AG08396 (cell line): ENCODE data around the gene CPPED1.
"Not testable (repeated sequence)": the region's sequence is repeated elsewhere in the genome, so short reads cannot be mapped to it uniquely, and the experiment has no call there.

Experiments used
- DNase-seq: peaks from one replicate; pipeline ENCODE4 v3.0.0; 2012; ENCODE audit warnings: low spot score, mixed read lengths

The CPPED1 gene

DNA sequence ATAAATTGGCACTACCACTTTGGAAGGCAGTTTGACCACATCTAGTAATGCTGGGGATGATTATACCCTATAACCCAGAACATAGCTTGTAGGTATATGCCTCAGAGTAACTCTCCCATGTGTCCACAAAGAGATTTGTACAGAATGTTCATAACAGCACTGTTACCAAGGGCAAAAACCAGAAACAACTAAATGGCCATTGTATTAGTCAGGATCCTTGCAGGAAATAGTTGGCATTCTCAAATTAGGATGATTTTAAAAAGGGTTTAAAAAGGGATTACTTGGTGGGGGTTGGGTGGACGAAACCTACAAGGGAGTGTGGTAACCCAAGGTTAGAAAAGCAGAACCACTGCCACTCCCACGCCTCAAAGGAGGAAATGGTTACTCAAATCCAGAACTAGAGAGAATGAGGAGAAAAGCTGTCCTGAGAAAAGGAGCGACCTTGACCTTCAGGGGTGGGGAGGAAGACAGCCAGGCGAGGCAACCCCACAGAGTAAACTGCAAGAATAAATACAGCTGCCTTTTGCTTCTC, 2.1 kb downstream of the CPPED1 start:
- peak; percentile 32 for DNase-seq

DNA sequence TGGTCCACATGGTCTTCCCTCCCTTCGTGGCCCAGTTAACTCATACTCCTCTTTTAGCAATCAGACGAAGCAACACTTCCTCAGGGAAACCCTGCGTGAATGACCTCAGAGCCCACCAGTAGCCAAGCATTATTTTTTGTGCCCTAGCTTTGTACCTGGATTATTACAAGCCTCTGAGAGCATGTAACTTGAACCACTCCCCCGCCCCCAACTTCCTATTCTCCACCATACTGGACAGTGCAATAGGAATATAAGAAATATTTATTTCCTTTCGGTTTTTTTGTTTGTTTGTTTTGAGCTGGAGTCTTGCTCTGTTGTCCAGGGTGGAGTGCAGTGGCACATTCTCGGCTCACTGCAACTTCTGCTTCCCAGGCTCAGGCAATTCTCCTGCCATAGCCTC, 2.9 kb downstream of the CPPED1 start:
- no peak for DNase-seq

DNA sequence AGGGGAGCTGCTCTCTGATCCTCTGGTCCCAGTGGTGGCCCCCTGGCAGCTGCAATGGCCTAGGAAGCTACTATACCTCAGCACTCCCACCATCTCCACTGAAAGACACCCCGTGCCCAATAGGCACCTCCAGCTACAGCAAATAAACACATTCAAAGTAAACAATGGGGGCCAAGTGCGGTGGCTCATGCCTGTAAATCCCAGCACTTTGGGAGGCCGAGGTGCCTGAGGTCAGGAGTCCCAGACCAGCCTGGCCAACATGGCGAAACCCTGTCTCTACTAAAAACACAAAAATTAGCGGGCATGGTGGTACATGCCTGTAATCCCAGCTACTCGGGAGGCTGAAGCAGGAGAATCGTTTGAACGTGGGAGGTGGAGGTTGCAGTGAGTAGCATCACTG, 3.7 kb downstream of the CPPED1 start:
- DNase-seq, result not testable (repeated sequence)

DNA sequence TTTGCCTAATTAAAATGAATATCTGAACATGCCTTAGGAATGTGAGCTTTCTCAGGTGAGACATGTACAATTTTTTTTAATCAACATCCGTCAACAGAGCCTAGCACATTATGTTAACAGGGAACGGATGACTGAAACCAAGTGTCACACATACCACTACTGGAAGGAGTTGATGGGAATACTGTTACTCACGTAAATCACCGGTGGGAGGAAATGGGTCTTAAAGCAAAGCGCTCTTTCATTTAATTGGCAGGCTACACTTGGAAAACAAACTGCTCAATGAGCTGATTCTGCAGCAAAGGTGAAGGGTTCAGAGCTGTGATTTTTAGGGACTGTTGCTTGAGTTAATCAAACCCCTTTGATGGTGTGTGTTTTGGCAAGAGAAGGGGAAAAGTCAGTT, 4.8 kb downstream of the CPPED1 start:
- no peak for DNase-seq

DNA sequence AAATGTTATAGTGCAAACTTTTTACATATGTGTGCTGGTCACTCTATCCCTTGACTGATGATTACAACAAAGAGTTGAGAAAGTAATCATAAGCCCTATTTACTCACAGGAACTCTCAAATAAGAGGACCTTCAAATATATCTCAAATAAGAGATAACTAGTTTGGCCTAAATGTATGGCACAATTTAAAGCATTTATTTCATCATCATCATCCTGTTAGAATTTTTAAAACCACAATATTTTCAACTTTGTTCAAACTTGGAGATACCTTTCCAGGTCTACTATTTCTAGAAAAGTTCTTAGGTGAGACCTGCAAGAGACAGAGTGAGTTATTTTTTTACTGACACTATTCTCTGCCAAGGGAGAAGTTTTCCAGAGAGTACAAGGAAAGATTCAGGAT, 5.5 kb downstream of the CPPED1 start:
- no peak for DNase-seq

DNA sequence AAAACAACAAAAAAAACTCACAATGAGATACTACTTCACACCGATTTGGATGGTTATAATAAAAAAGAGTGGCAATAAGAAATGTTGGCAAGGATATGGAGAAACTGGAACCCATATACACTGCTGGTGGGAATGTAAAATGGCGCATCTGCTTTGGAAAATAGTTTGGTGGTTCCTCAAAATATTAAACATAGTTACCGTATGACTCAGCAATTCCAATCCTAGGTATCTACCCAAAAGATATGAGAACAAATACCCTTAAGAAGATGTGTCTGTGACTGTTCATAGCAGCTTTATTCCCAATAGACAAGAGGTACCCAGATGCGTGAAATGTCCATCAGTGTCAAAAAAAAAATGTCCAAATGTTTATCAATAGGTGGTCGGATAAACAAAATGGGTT, 7.2 kb downstream of the CPPED1 start:
- no peak for DNase-seq

DNA sequence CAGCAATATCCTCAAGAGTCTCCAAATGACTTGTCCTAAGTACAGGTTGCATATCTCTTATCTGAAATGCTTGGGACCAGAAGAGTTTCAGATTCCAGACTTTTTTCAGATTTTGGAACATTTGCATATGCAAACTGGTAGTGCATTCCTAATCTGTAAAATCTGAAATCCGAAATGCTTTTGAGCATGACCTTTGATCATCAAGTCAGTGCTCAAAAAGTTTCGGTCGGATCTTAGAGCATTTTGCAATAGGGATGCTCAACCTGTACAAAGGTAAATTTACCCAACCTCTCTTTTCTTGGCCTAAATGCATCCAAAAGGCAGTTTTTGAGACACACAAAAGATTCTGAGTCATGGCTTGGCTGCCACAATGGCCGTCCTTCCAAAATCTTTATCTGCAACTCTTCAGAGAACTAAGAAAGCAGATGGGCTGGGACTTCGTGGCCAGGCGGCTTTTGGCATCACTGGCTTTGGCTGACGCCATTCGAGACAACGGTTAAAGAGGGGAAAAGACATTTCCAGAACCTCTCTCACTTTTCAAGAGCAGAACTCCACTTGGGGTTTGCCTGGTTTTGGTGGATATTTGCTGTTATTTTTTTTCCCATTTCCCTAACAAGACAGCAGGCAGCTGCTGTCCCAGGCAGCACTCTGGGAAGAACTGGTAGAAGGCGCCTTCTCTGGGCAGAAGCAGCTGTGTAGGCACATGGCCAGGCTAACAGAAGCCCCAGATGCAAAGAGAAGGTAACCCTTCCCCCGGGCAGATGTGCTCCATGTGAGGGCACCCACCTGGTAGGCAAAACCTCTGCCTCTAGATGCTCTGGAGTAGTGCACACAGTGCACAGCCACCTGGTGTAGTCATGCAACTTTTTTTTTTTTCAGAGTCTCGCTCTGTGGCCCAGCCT, 8.9 kb downstream of the CPPED1 start:
- DNase-seq, result no peak

DNA sequence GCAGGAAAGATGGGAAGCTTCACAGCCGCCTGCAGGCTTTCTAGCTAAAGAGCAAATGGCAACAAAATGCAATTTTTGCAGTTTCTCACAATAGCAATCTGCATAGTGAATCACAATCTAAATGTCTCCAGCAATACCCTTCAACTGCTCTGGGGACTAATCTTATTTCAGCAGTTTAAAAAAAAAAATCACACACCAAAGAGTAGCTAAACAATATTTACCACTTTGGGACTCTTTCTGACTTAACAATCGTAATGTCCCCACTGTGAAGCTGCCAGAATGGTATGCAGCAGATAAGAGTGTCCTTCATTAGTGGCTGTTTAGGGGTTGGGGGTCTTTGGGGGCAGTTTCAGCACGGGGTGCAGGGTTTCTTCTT, 9.8 kb downstream of the CPPED1 start:
- no peak for DNase-seq

DNA sequence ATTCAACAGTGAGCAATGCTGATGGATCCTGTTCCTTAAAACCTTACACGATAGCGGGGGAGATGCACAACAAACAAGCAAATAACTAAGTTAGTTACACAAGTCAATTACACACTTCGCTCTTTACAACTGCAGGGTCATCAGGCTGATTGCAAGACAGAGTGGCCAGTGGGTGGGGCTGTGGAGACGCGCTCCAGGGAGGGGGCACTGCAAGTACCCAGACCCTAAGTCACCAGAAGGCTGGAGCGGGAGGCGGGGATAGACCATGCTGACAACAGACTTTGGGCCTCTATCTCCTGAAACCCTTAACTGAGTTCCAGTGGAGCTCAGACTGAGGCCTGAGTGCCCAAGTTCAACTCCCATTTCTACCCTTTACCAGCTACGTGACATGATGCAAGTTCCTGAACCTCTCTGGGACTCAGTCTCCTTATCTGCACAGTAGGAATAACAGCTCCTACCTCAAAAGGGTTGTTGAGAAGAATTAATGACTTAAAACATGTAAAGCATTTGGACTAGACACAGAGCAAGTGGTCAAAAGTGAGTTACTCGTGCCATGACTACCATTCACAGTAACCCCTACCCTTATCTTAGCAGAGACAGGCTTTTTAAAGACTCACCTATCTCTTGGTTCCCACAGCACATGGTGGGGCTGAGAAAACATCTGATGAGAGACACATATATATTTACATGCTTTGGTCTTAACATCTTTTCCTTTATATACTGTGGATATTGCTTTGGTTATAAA, 10.4 kb downstream of the CPPED1 start:
- no peak for DNase-seq

DNA sequence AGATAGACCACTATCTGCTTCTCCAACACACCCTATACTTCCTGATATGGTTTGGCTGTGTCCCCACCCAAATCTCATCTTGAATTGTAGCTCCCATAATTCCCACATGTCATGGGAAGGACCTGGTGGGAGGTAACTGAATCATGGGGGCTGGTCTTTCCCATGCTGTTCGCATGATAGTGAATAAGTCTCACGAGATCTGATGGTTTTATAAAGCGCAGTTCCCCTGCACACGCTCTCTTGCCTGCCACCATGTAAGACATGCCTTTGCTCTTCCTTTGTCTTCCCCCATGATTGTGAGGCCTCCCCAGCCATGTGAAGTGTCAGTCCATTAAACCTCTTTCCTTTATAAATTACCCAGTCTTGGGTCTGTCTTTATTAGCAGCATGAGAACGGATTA, 11.2 kb downstream of the CPPED1 start:
- DNase-seq, result not testable (repeated sequence)

DNA sequence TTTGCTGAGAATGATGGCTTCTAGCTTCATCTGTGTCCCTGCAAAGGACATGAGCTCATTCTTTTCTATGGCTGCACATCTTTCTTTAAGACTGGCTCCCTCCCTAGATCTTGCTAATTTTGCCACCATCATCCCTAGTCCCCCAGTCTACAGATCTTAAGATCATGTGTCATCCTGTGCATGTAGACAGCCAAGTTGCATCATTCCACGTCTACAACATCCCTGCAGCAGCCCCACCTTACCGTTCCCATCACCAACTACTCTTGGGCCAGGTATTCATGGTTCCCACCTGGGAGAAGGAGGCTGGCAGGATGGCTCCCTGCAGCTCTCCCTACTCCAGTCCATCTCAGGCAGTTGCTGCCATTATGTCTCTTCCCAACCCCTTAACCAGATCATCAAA, 12.3 kb downstream of the CPPED1 start:
- no peak for DNase-seq

DNA sequence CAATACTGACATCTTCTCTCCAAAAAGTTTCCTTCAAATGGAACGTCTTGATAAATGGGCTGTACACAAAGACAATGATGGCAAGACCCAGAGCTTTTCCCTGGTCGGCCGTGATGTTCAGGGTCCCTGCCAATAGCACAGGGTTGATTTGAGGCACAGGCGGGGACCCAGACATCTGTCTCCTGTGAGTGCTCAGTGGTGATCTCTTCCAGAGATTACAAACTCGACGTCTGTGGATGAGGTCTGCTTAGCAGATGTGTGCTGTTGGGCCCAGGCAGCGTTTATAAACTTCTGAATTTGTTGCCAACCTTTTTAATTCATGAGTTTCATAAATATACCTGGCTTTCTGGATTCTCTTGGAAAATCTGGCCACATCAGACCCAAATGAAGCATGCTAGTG, 14.9 kb downstream of the CPPED1 start:
- DNase-seq, result no peak

DNA sequence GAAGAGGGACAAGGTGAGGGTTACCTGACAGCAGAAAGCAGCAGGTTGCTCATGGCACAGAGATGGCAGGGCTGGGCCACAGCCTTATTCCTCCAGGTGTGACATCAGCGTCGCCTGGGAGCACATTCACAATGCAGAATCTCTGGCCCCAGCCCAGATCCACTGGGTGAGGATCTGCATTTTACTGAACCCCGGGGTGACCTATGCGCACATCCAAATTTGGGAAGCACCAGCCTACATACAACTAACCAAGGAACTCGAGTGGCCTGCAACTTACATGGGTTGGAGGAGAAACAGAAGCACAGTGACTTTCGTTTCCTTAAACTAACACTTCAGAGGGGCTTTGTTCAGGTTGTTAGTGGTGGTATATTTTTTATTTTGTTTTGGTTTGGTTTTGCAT, 17.6 kb downstream of the CPPED1 start:
- no peak for DNase-seq

DNA sequence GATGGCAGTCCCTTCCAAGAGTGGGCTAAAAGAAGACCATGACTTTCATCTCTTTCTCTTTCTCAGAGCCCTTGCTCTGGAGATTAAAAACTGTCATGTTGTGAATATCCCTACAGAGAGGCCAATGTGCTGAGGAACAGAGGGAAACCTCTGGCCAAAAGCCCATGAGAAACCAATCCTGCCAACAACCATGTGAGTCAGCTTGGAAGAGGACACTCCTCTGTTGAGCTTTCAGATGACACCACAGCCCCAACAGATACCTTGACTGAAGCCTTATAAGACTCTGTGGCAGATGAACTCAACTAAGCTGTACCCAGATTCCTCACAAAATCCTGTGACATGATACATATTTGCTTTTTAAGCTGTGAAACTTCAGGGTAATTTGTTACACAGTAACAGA, 19.6 kb downstream of the CPPED1 start:
- no peak for DNase-seq

DNA sequence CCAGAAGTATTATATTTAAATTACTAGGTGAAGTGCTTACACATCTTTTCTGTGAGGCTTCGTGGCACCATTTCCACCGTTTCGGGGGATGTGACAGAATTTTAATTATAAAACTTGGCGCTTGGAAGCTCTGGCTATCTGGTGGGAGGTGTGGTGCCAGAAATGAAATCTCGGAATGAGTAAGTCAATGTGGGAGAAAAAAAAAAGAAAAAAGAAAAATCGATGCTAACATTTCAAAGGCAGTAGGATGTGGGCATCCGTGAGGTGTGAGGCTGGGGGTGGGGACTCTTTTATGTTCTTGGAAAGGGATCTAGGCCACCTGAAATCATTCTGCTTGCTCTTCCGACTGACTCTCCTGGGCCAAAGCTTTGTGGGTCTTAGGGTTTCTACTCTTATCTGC, 21.9 kb downstream of the CPPED1 start:
- no peak for DNase-seq

DNA sequence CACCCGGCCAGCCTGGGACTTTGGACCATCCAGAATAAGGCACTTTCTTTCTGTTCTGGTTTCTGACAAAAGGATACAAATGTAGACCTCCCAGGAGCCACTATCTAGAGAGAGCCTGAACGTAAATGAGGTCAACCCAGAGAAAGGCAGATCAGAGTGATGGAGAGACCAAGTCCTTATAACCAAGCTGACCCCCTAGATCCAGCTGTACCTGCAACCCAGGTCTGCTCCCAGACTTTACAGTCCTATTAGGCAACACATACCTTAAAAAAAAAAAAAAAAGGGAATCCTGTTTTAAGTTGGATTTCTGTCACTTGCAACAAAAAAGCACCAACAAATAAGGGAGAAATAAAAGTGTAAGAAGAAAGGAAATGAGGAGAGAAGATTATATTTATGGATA, 23.2 kb downstream of the CPPED1 start:
- DNase-seq, result no peak

DNA sequence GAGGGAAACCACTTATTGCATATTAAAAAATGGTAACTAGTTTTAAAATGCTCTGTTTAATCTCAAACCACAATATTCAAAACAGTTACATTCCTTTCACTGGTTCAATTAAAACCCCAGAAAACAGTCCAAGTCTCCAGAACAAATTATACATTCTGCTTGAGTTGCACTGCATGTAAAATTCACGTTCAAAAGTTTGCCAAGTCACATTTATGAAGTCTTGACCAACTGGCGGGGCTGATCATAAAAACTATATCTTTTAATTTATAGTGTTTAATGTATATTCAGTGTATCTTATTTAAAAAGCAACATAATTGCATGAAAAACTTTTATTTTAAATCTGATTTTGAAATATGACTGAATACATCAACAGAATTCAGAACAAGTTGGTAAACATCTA, 25.0 kb downstream of the CPPED1 start:
- no peak for DNase-seq

DNA sequence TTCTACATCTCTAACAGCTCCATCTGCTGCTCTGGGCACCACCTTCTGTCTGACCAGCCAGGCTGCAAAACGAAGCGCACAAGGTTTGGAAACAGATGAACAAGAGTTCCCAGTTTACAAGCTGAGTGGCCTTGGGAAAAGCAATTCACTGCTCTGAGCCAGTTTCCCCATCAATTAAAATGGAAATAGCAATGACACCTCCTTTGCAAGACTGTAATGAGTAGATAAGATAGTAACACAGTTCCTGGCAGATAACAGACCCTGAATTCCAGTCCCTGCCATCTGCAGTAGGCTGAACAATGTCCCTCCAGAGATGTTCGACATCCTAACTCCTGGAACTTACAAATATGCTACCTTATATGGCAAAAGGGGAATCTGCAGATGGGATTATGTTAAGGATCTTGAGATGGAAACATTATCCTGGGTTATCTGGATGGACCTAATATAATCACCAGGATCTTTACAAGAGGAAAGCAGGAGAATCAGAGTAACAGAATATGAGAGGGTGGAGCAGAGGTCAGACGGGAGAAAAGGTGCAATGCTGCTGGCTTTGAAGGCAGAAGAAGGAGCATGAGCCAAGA, 27.9 kb downstream of the CPPED1 start:
- DNase-seq, result no peak

DNA sequence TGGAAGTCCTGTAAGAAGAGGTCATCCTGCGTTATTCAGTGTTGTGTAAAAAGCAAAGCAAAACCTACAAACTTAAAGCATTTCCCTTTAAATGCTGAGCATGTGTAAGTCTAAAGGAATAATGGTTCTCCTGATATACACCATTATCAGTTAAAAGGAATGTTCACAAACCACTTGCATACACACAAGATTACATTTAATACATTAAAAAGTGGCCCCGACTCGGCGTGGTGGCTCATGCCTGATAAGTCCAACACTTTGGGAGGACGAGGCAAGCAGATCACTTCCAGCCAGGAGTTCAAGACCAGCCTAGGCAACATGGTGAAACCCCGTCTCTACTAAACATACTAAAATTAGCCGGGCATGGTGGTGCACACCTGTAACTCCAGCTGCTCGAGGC, 30.5 kb downstream of the CPPED1 start:
- DNase-seq, result no peak

DNA sequence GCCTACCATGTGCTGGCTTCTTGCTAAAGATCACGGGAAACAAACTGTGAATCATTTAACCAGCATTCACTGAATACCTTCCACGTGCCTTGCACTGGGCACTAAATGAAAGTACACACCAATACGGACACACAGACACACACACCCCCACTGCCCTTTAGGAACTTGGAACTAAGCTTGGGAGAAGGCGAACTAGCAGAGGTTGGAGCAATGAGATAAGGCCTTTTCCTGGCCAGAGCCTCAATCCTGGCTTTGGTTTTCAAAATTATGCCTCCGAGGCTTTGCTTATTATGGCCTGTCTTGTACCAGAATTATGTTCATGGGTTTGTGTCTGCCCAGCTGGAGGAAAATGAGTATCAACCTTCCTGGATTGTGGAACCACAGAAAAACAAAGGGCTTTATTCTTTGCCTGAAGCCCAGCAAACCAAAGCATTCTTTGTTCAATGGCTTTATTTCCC, 32.3 kb downstream of the CPPED1 start:
- no peak for DNase-seq

DNA sequence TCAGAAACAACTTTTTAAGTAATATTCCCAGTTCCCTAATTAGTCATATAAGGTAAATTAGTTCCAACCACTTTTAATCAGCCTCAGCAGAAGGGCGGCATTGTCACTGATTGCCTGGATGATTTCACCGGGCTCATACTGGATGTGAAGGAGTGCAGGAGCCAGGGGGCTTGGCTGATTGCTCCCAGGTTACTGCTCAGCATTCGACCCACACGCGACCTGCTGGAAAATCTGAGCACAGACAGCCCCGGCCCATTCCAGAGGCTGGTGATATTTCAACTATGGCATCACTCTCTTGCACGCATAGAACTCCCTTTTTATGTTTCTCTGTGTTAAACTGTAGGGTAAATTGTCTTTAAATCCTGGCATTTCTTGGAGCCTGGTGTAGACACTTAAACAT, 34.2 kb downstream of the CPPED1 start:
- DNase-seq, result no peak

DNA sequence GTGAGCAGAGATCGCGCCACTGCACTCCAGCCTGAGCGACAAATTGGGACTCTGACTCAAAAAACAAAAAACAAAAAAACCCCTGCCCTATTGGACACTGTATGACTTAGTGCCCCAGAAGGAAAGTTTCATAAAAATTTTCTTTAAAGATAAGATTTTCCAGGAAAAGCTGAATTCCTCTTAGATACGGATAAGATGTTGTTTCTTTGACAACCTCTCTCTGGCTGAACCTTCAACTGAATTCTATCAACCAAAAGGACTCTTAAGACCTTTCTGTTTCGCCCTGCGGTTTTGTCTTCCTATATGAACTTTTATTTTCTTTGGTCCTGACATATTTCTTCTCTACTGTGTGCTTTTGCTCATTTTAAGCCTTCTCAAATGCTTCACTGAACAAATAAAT, 35.8 kb downstream of the CPPED1 start:
- no peak for DNase-seq

DNA sequence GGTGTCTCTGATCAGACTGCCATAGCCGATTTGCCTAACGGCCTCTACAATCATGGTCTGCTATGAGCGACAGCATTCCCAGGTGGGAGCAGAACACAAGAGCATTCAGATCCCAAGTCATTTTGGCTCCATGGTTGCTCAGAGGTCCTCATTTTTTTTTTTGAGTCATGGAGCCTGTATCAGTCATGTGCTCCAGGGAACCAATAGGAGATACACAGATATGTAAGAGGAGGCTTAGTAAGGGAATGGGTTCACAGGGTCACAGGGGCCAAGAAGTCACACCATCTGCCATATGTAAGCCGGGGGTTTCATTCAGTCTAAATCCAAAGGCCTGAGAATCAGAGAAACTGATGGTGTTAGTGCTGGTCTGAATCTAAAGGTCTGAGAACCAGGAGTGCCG, 36.8 kb downstream of the CPPED1 start:
- no peak for DNase-seq
